DMS53 treated with DMSO at 0.1 percent for 48 hours (cell line): ENCODE measurements around the gene LRMDA.

Experiments
- DNase-seq: peaks from one replicate; lab custom pipeline; 2025; ENCODE audit not compliant: unreplicated experiment; lab: John Stamatoyannopoulos, UW

The LRMDA gene

GRCh38 chr10:76396134-76396533 lies 964.7 kb downstream of the LRMDA start:
- no peak for DNase-seq

- no peak for DNase-seq
Observed at GRCh38 chr10:76397181-76398042, 966.0 kb downstream of the LRMDA start.

- DNase-seq, result no peak
Observed at GRCh38 chr10:76398043-76398710, 966.8 kb downstream of the LRMDA start.

GRCh38 chr10:76399226-76399625 lies 967.8 kb downstream of the LRMDA start:
- DNase-seq, result no peak

DNA sequence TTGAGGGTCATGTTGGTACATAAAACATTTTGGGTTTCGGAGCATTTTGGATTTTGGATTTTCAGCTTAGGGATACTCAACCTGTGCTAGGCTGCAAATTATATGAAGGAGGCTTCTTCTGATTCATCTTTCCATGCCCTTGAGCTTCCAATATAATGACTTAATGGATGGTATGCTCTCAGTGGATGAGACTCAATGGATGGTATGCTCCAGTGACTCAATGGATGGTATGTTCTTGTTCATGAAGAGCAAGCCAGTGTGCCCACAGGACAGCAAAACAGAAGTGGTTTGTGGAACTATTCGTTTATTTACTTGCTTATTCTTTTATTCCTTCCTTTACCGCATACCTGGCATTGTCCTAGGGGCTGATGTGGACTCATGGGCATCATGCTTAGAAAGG lies 969.6 kb downstream of the LRMDA start:
- no peak for DNase-seq

DNA sequence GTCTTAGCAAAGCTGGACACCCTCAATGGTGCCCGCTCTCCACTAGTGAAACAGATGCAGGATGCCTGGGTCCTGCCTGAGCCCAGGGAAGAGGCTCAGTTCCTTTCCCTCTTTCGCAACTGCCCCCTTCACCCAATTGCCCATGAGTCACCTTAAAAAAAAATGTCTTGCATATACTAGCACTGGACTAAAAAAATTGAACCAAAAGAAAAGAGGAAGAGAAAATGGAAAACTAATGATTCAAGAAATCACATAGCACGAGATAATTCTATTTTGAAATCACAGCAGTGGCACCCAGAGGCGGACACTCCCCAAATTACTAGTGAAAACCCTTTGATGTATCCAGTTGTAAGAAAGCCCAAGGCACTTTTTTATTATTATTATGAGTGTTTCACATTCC lies 972.5 kb downstream of the LRMDA start:
- DNase-seq, result no peak

DNA sequence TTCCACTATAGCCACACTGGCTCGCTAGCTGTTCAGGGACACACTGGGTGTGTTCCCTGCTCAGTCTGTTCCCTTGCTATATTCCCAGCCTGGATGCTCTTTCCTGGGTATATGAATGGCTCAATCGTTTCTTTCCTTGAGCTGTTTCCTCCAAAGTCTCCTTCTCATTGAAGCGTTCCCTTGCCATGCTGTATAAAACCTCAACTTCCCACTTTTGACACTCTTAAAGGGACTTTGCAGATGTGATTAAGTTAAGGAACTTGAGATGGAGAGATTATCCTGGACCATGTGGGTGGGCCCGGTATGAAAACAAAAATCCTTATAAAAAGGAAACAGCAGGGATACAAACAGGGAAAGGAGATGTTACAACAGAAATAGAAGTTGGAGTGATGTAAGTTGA lies 973.1 kb downstream of the LRMDA start:
- DNase-seq, result no peak

DNA sequence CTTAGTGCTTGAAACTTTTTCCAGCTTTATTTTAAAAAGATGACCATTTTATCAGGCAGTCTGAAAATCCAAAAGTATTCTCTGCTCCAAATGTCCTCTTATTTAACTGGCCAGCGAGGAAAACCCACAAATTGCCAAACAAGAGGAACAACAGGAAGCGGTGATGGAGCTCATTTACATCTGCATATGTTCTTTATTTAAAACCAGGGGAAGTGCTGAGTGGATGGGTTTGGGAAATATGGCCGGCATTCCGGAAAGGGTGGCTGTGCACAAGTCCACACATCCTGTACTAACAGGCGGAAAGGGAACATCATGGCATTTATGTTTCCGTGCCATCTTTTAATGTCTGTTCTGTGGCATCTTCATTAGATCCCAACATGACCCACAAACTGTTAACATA lies 974.5 kb downstream of the LRMDA start:
- DNase-seq, result no peak

DNA sequence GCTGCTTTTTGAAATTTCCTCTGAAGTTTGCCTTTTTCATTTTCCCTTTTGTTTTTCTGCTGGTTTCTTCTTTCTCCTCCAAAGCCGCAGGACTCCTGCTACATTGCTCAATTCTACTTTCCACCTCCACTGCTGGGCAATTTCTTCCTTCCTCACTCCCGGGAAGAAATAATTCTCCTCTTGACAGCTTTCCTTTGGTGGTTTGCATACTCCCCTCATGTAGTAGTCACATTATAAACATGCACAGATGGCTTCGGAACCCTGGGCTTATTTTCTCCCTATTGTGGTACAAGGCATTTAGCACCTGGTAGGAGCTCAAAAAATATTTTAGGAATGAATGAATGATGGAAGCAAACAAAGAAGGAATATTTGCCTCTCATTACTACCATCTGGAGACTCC lies 977.2 kb downstream of the LRMDA start:
- no peak for DNase-seq

DNA sequence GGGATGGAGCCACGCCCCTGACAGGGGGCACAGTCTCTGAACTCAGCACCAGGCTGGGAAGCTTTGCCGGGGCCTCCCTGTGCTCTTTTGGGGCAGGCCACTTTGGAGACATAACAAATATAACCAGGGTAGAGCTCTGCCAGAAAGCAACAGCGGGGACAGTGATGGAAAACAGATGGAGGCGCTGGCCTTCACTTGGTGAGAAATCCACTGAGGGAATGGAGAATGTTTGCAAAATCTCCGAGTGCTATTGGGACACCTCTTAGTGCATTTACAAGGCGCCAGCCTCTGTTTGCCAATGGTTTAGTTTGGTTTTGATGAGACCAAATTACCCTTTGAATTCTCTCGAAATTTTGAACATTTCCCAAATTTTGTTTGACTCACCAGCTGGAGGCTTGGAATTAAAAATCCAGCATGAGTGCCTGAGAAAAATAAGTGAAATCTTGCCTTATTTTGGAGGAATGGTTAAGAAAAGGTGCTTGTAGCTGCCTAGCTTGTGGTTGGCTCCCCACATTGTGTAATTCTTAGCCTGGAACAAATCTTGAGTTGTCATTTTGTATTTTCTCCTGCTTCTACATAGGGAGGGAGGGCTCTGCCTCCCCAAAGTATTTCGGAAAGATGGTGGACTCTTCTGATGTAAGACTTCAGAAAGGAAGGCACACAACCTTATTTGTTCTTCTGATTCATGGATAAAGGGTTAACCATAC lies 980.5 kb downstream of the LRMDA start:
- no peak for DNase-seq

DNA sequence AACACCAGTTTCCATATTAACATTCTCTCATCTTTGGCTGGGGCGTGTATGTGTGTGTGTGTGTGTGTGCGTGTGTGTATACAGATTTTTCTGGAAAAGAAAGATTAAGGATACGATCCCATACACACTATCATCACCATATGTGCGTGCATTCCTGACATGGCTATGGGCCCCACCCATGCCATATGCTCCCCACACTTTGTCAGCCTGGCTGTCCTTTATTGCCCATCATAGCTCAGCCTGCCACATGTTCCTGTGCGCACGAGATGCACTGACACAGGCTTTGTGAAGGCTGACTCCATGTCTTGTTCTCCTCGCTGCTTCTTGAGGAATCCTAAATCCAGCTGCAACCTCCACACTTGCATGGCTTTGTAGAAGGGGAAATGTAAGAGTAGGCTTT lies 984.1 kb downstream of the LRMDA start:
- no peak for DNase-seq

GRCh38 chr10:76416642-76417041 lies 985.2 kb downstream of the LRMDA start:
- no peak for DNase-seq

DNA sequence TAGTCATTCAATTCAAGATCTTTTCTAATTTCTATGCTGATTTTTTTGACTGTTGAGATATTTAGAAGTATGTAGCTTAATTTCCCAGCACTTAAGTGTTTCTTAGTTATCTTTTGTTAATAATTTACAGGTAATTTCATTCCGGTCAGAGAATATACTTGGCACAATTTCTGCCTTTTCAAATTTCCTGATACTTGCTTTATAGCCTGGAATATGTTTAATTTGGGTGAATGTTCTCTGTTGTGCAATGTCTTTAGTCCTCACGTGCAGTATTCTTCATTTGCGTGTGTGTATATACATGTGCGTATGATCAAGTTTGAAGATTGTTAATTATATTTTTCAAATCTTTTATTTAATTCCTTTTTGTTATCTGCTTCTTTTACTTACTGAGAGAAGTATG lies 989.3 kb downstream of the LRMDA start:
- DNase-seq, result no peak

DNA sequence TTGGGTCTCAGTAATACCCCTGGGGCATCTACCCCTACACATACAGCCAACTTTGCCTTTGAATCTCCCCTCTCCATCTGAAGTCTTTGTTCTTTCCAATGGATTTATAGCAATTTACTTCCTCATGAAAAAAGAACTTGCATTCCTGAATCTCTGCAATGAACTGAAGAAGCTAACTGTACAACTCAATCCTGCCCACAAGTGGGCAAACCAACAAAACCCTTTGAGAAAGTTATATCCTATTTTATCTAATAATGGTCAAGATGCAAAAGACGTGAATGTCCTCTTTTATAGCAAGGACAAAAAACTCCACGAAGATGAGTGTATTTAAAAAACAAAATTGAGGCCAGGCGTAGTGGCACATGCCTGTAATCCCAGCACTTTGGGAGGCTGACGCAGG lies 991.3 kb downstream of the LRMDA start:
- no peak for DNase-seq

DNA sequence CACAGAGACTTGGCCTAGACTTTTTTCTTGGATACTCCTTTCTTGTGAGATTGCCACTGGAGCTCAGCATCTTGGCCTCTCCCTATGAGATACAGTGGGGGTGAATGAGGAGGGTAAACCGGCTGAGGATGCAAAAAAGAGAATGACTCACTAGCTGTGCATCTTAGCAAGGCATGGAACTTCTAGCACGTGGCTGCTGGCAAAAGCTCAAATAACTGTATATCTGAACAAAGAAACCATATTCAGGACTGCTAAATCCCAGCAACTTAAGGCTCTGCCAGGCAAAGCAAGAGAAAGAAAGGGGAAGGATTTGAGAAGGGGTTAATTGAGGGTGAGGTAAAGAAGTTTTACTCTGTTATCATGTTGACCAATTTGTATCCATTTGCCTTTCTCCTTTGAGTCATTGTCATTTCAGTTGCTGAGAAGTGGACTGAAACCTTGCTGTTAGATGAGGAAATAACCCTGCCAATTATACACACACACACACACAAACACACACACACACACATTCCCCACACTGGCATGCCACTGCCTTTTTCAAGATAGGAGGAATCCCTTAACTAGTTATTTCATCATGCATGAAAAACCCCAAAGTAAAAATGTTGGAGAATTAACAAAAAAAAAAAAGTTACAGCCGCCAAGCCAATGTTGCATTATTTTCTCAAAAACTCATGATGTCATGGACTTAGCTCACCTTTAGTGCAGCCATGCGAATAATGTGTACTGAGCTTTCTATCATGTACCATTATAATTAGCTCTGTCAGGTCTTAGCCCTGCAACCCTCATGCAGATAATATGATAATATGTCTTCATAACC lies 997.3 kb downstream of the LRMDA start:
- DNase-seq, result no peak

DNA sequence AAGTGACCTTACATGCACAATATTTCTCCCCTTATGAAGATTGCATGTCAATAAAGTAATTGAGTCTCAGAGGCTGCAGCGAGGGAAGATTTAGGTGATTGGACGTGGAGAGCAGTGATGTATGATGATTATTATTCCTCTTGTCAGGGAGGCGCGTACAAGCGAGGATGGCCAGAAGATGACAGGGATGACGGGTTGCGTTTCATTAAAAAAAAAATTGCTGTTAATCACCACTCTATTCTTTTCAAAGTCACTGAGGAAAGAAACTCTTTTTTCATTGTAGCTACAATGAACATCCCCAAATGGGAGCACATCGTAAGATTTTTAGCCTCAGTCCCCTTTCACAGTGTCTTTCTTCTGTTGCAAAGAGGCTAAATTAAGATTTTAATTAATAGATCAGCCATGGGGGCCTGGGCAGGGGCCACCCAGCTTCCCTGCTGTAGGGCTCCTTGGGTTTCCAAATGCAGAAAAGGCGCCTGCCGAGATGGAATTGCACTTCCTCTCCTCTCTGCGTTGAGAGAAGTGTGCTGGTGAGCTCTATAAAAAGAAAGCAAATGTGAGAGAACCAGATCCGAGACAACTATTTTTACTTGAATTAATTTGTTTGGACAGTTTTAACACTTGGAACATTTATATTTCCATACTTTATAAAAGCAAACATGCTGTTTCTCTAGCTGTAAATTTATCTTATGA lies 998.1 kb downstream of the LRMDA start:
- no peak for DNase-seq

DNA sequence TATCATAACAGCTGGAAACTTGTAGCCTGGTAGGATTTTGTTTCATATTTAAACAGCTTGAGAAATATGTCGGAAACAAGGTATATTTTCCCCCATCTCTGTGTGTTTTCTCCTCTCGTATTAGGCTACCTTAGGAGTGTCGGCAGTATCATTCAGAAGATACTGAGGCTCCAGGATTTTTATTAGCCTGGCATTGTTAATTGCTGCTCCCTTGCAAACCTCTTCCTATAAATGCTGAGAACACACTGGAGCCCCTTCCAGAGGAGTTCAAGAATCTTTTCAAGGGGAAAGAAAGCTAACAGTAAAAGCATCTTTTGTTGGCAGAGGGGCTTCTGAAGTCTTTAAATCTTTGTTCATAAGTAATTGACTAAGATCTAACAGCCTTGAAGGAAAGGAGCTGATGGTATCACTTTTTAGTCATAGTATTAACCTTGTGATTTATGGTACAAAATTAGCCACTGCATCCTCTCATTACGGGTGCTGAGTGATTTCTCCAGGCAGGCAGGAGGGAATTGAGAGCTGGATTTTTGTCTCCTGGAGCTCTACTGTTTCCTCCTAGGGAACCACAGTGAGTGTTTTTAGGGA lies 998.7 kb downstream of the LRMDA start:
- no peak for DNase-seq

DNA sequence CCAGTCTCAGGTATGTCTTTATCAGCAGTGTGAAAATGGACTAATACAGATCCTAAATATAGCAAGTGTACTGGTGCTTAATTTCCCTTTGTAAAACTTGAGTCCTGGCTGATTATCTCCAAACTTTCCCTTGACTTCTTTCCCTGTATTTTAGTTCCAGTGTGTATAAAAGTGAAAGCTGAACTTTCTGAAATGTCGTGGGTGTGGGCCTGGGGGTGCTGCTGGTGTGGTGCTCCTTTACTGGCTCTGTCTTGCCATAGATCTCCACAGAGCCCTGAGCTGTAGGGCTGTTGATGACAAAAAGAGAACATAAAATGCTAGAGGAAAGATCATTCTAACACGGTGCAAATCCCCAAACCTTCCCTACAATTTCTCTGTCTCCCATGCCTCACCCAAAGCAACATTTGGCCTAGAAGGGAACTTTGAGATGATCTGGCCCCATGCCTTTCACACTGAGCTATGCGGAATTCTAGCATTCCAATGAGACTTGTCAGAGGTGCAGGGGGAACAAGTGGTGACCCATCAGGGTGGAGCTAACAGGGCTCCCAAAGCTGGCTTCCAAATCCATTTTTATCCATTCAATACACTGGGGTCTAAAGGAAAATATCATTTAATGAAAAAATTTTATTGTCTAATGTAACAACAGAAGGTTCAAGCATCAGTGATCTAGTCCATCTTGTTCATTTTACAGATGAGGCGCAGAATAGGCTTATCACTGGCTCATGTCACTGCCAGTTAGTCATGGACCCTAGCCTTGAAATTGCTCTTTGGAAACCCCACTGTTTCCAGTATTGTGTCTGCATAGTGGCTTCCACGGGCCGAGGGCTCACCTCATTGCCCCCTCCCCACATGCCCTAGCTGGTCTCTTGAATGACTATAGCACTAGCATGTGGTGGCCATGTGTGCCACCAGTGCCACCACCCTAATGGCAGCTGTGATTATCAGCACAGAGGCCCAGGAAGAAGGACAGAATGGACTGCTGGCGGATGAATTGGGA lies 1000.9 kb downstream of the LRMDA start:
- no peak for DNase-seq
